IMR-90 (cell line): ENCODE data around the gene MAZ. TPM values are rescaled to one million over a fixed set of nuclear protein-coding genes. Genes with fewer than 3 reads are reported as not detected.

Experiments
- ATAC-seq: fragments of 200-7000 bp; cut with Tn5 transposase; 2 replicates; pipeline ENCODE4 v1.9.1; 2020; ENCODE audit warnings: low read depth, mild to moderate bottlenecking, moderate library complexity
- BruUV-seq: library from RNA; stranded (reverse); fragments of 400-500 nt; replicated peaks from 2 replicates; lab custom pipeline; 2021; lab: Mats Ljungman, UMichigan
- CTCF ChIA-PET: fragments of 300-600 bp; formaldehyde crosslinking; extraction: SDS; loops from one replicate; lab custom pipeline; 2021; ENCODE audit warnings: antibody characterized with exemption; lab: Yijun Ruan, JAX
- POLR2A ChIA-PET: fragments of 300-600 bp; sonication (Branson Sonifier 250); formaldehyde crosslinking; loops from one replicate; lab custom pipeline; 2022; ENCODE audit warnings: antibody characterized with exemption; ENCODE audit not compliant: unreplicated experiment; lab: Charles Lee
- DNase-seq: peaks from one replicate; pipeline ENCODE4 v3.0.0; 2013
- H2AFZ ChIP-seq: replicated peaks from 2 replicates; pipeline ENCODE3; 2013; ENCODE audit warnings: low read length, mild to moderate bottlenecking; ENCODE audit not compliant: poor library complexity
- H2AK5ac ChIP-seq: 2 replicates; pipeline ENCODE4 v1.6.1; 2013; ENCODE audit warnings: low read depth, low read length, inconsistent platforms
- H2AK9ac ChIP-seq: replicated peaks from 2 replicates; pipeline ENCODE3; 2013; ENCODE audit warnings: mild to moderate bottlenecking, low read depth, low read length, moderate library complexity; ENCODE audit not compliant: poor library complexity
- H2BK120ac ChIP-seq: 2 replicates; pipeline ENCODE4 v1.6.1; 2013; ENCODE audit warnings: low read depth, low read length, inconsistent platforms
- H2BK15ac ChIP-seq: 3 replicates; pipeline ENCODE4 v1.6.1; 2013; ENCODE audit warnings: low read depth, low read length, inconsistent platforms
- H2BK20ac ChIP-seq: 2 replicates; pipeline ENCODE4 v1.6.1; 2013; ENCODE audit warnings: low read depth, mild to moderate bottlenecking, inconsistent platforms, low read length, moderate library complexity
- H2BK5ac ChIP-seq: 2 replicates; pipeline ENCODE4 v1.6.1; 2013; ENCODE audit warnings: mild to moderate bottlenecking, low read depth, low read length, inconsistent platforms; ENCODE audit not compliant: poor library complexity, severe bottlenecking
- H3K14ac ChIP-seq: replicated peaks from 2 replicates; pipeline ENCODE4 v1.6.1; 2013; ENCODE audit warnings: low read depth, low read length, inconsistent platforms
- H3K18ac ChIP-seq: 2 replicates; pipeline ENCODE4 v1.6.1; 2013; ENCODE audit warnings: low read depth, low read length, control low read depth
- H3K23ac ChIP-seq: 2 replicates; pipeline ENCODE4 v1.6.1; 2013; ENCODE audit warnings: low read depth, low read length, inconsistent platforms
- H3K27ac ChIP-seq: 2 replicates; pipeline ENCODE4 v1.5.1; 2013; ENCODE audit warnings: mild to moderate bottlenecking, control low read depth, low read length; ENCODE audit not compliant: insufficient read depth
- H3K27me3 ChIP-seq: 2 replicates; pipeline ENCODE4 v1.6.1; 2013; ENCODE audit warnings: low read length; ENCODE audit not compliant: control insufficient read depth, insufficient read depth
- H3K36me3 ChIP-seq: 2 replicates; pipeline ENCODE4 v1.6.1; 2013; ENCODE audit warnings: low read length, mixed read lengths; ENCODE audit not compliant: control insufficient read depth, insufficient read depth
- H3K4ac ChIP-seq: 2 replicates; pipeline ENCODE4 v1.6.1; 2013; ENCODE audit warnings: low read depth, low read length, inconsistent platforms
- H3K4me1 ChIP-seq: 2 replicates; pipeline ENCODE4 v1.6.1; 2013; ENCODE audit warnings: low read length, mixed read lengths; ENCODE audit not compliant: control insufficient read depth, insufficient read depth
- H3K4me2 ChIP-seq: 2 replicates; pipeline ENCODE4 v1.6.1; 2013; ENCODE audit warnings: low read depth, mild to moderate bottlenecking, control low read depth, low read length, moderate library complexity
- H3K4me3 ChIP-seq: 2 replicates; pipeline ENCODE4 v1.5.1; 2013; ENCODE audit warnings: low read depth, mild to moderate bottlenecking, control low read depth, low read length, moderate library complexity; ENCODE audit not compliant: insufficient read depth
- H3K56ac ChIP-seq: 2 replicates; pipeline ENCODE4 v1.6.1; 2013; ENCODE audit warnings: low read length, inconsistent platforms; ENCODE audit not compliant: insufficient read depth; ENCODE audit errors: extremely low read depth
- H3K79me1 ChIP-seq, 2 experiments: 2 replicates each; pipeline ENCODE4 v1.6.1; 2013; ENCODE audit warnings: low read length in 2 of 2, inconsistent platforms in 1 of 2, low read depth in 1 of 2
- H3K9ac ChIP-seq: 2 replicates; pipeline ENCODE4 v1.6.1; 2013; ENCODE audit warnings: low read depth, low read length, control low read depth
- H3K9me1 ChIP-seq: 2 replicates; pipeline ENCODE4 v1.6.1; 2013; ENCODE audit warnings: low read length, inconsistent platforms; ENCODE audit not compliant: insufficient read depth
- H3K9me3 ChIP-seq: 2 replicates; pipeline ENCODE4 v1.6.1; 2013; ENCODE audit warnings: low read length; ENCODE audit not compliant: control insufficient read depth, insufficient read depth
- H4K20me1 ChIP-seq: 2 replicates; pipeline ENCODE4 v1.6.1; 2013; ENCODE audit warnings: low read length, inconsistent platforms; ENCODE audit not compliant: insufficient read depth
- H4K5ac ChIP-seq: 2 replicates; pipeline ENCODE4 v1.6.1; 2013; ENCODE audit warnings: mild to moderate bottlenecking, low read depth, low read length, control low read depth
- H4K8ac ChIP-seq, 2 experiments: 2 replicates each; pipeline ENCODE4 v1.6.1; 2013; ENCODE audit warnings: low read depth in 2 of 2, low read length in 2 of 2, control low read depth in 1 of 2, inconsistent platforms in 1 of 2
- H4K91ac ChIP-seq: 2 replicates; pipeline ENCODE4 v1.6.1; 2013; ENCODE audit warnings: low read depth, low read length, inconsistent platforms; ENCODE audit not compliant: insufficient read depth
- BHLHE40 ChIP-seq: fragments of 150-350 bp; IDR thresholded peaks from 2 replicates; pipeline ENCODE4 v1.6.1; 2016; ENCODE audit warnings: mild to moderate bottlenecking, low read depth, low read length
- CEBPB ChIP-seq: IDR thresholded peaks from 2 replicates; pipeline ENCODE4 v1.6.1; 2012; ENCODE audit warnings: low read depth, low read length, improper control_type of control experiment
- CHD1 ChIP-seq: IDR thresholded peaks from 2 replicates; pipeline ENCODE4 v1.6.1; 2012; ENCODE audit warnings: low read depth, low read length, improper control_type of control experiment
- CTCF ChIP-seq: conservative IDR thresholded peaks from 2 replicates; pipeline ENCODE4 v1.5.1; 2012; ENCODE audit warnings: mild to moderate bottlenecking, low read depth, low read length, improper control_type of control experiment
- ELK1 ChIP-seq: fragments of 150-350 bp; IDR thresholded peaks from 2 replicates; pipeline ENCODE4 v1.6.1; 2016; ENCODE audit warnings: low read depth, mild to moderate bottlenecking, low read length, moderate library complexity, borderline replicate concordance
- MAFK ChIP-seq: IDR thresholded peaks from 2 replicates; pipeline ENCODE4 v1.6.1; 2012; ENCODE audit warnings: low read depth, low read length, improper control_type of control experiment
- MAZ ChIP-seq: IDR thresholded peaks from 2 replicates; pipeline ENCODE4 v1.6.1; 2012; ENCODE audit warnings: low read depth, mild to moderate bottlenecking, low read length, improper control_type of control experiment, moderate library complexity, borderline replicate concordance
- MXI1 ChIP-seq: IDR thresholded peaks from 2 replicates; pipeline ENCODE4 v1.6.1; 2012; ENCODE audit warnings: low read depth, mild to moderate bottlenecking, low read length, moderate library complexity, borderline replicate concordance
- NFE2L2 ChIP-seq: fragments of 150-350 bp; IDR thresholded peaks from 2 replicates; pipeline ENCODE4 v1.6.1; 2016; ENCODE audit warnings: low read depth, mild to moderate bottlenecking, low read length
- POLR2A ChIP-seq: IDR thresholded peaks from 2 replicates; pipeline ENCODE4 v1.6.1; 2012; ENCODE audit warnings: mild to moderate bottlenecking, low read depth, low read length
- RAD21 ChIP-seq: IDR thresholded peaks from 2 replicates; pipeline ENCODE4 v1.6.1; 2012; ENCODE audit warnings: low read length, improper control_type of control experiment
- RCOR1 ChIP-seq: IDR thresholded peaks from 2 replicates; pipeline ENCODE4 v1.6.1; 2012; ENCODE audit warnings: mild to moderate bottlenecking, low read length, improper control_type of control experiment; ENCODE audit not compliant: insufficient replicate concordance
- RFX5 ChIP-seq: IDR thresholded peaks from 2 replicates; pipeline ENCODE4 v1.8.0; 2012; ENCODE audit warnings: low read depth, mild to moderate bottlenecking, low read length, moderate library complexity
- SMC3 ChIP-seq: fragments of 150-350 bp; IDR thresholded peaks from 2 replicates; pipeline ENCODE4 v1.6.1; 2016; ENCODE audit warnings: low read depth, mild to moderate bottlenecking, antibody characterized with exemption, low read length, moderate library complexity
- WGBS, 2 experiments: methylation state at CpG; one replicate each; pipeline versions ENCODE4 v1.1.5 to v1.1.7; 2013; ENCODE audit warnings: missing lambda C conversion rate in 2 of 2; ENCODE audit not compliant: insufficient read length in 1 of 2; ENCODE audit errors: extremely low coverage in 2 of 2; 5-methylcytosine and 5-hydroxymethylcytosine counted together
- dilution Hi-C: fragments of 300-500 bp; cut with HindIII; formaldehyde crosslinking; loops from one replicate; pipeline ENCODE4 v1.14.3; 2018; ENCODE audit warnings: low sequenced_read_pairs; ENCODE audit not compliant: unreplicated experiment
- in situ Hi-C: fragments of 300-500 bp; cut with MboI; formaldehyde crosslinking; loops from 3 replicates; pipeline ENCODE4 v1.14.3; 2019; ENCODE audit warnings: low sequenced_read_pairs, inconsistent platforms, mixed read lengths
- intact Hi-C: fragments of 100-400 bp; cut with micrococcal nuclease; formaldehyde crosslinking; loops from 2 replicates; pipeline ENCODE4 v1.10.0; 2022
- polyA plus RNA-seq, 3 experiments: library from polyadenylated mRNA; depleted of rRNA; stranded (reverse); fragments of >200 nt; gene quantifications; 2 replicates each; pipeline ENCODE4 v1.2.3, GENCODE V29; 2012; ENCODE audit warnings: low replicate concordance in 1 of 3
- total RNA-seq: library from RNA; depleted of rRNA; stranded (reverse); fragments of >200 nt; gene quantifications from 2 replicates; pipeline ENCODE4 v1.2.3, GENCODE V29; 2012

MAZ gene
- total and polyA plus RNA-seq, 2 of the 4 experiments (the other 2 are of a cell fraction) = 113 to 138 TPM

- CTCF ChIA-PET = interaction anchor here (0.6 kb wide), 1 partner anchor 90 kb away, joined by 3 read pairs; no protein-coding TSS in a partner anchor
- H3K4me2 ChIP-seq = peak overlapping the region; percentile 59
- in situ Hi-C loops (no loop called here), intact Hi-C loops (loop anchor here (2.0 kb wide), 1 partner anchor 186 kb away; no protein-coding TSS in a partner anchor), dilution Hi-C loops (no loop called here)
- H2BK120ac ChIP-seq = peak overlapping the region; percentile 55
- H3K23ac ChIP-seq = peak overlapping the region; percentile 94
- peaks cover 28% of the 10 kb centered on the region for H3K4me1 ChIP-seq
- peak overlapping the region; percentile 28 to 52; a peak in 2 of 4 replicates for H4K8ac ChIP-seq
- H2AK5ac ChIP-seq = peak overlapping the region; percentile 73; the same call in 1 of the 2 replicates
- no peaks in the 10 kb centered on the region for H3K27me3 ChIP-seq
- peaks cover 25% of the 10 kb centered on the region for H4K20me1 ChIP-seq
- H3K36me3 ChIP-seq = peaks cover 12% of the 10 kb centered on the region
- peak overlapping the region; percentile 86 for H3K4ac ChIP-seq
- H3K56ac ChIP-seq = peak overlapping the region; percentile 54; the same call in 1 of the 2 replicates
- no peak overlapping the region; the same call in 2 of the 3 replicates for H2BK15ac ChIP-seq
- peak overlapping the region; percentile 80 for H3K4me3 ChIP-seq
- no TSS peak for BruUV-seq
- peaks cover 13 to 53% of the 10 kb centered on the region in 2 experiments for H3K79me1 ChIP-seq
- H3K9me1 ChIP-seq = peaks cover 13% of the 10 kb centered on the region
- TF ChIP-seq MAFK (no peak), NFE2L2 (no peak), MAZ (no peak), RCOR1 (no peak), RFX5 (no peak), CHD1 (no peak), SMC3 (no peak), BHLHE40 (no peak), POLR2A (no peak), MXI1 (no peak), CTCF (no peak), RAD21 (no peak), CEBPB (no peak), ELK1 (no peak)
- H4K5ac ChIP-seq = peak overlapping the region; percentile 25
- H3K9ac ChIP-seq = peak overlapping the region; percentile 68
- WGBS, 2 experiments = 63% methylated on average over 5 of the region's 9 CpGs; no CpG with 5 or more reads in 1 of the 2 experiments
- H2BK5ac ChIP-seq = peak overlapping the region; percentile 37
- peak overlapping the region; percentile 90 for H2AFZ ChIP-seq
- peak overlapping the region; percentile 95 for H2AK9ac ChIP-seq
- no peak for ATAC-seq
- H2BK20ac ChIP-seq = no peak overlapping the region
- H3K9me3 ChIP-seq = no peaks in the 10 kb centered on the region
- H3K18ac ChIP-seq = peak overlapping the region; percentile 5; the same call in 1 of the 2 replicates
- H3K14ac ChIP-seq = peak overlapping the region; percentile 80
- POLR2A ChIA-PET = interaction anchor here (0.5 kb wide), 1 partner anchor 9 kb away, joined by 4 read pairs; no protein-coding TSS in a partner anchor
- DNase-seq = no peak
- H4K91ac ChIP-seq = peak overlapping the region; percentile 29; the same call in 1 of the 2 replicates
- peak overlapping the region; percentile 65 for H3K27ac ChIP-seq
Observed at GRCh38 chr16:29812754-29813643, 6.7 kb downstream of the MAZ start.
